Small intestine (tissue), 4 donors: ENCODE measurements around the gene HSD11B2. TPM values are rescaled to one million over a fixed set of nuclear protein-coding genes. Genes with fewer than 3 reads are reported as not detected.

Experiments used
- polyA plus RNA-seq, 4 donors: library from polyadenylated mRNA; stranded (reverse) in 3 of 4; unstranded in 1 of 4; fragments of 200-250 nt in 3 of 4; fragments of 120-200 nt in 1 of 4; gene quantifications; one replicate each; pipeline versions ENCODE4 v1.2.1 to v1.2.3, GENCODE V29; 2013
- donor health status: healthy with polysubstance abuse.
- donor health status: Bipolar disorder and iron deficiency.
- donor health status: healthy.

HSD11B2 gene
- polyA plus RNA-seq, 4 donors: 9.7 to 166 (median 111) TPM

Other genes with a start within 250 kb of the HSD11B2 start
- 10 to 100 TPM; 15.7 to 19.0 (median 18.2) TPM for gene MATCAP1, start 247.2 kb upstream of the HSD11B2 start, polyA plus RNA-seq
- gene EXOC3L1, start 241.0 kb upstream of the HSD11B2 start, polyA plus RNA-seq: 1 to 10 TPM; 1.6 to 7.9 (median 6.0) TPM
- 10 to 100 TPM; 48.6 to 63.7 (median 58.3) TPM for gene E2F4, start 239.0 kb upstream of the HSD11B2 start, polyA plus RNA-seq
- gene ELMO3, start 232.0 kb upstream of the HSD11B2 start, polyA plus RNA-seq: 100 to 1,000 TPM in 1 of 4 donors, 10 to 100 TPM in 3; 36.3 to 101 (median 67.4) TPM
- 100 to 1,000 TPM in 2 of 4 donors, 10 to 100 TPM in 2; 63.0 to 153 (median 102) TPM for gene TMEM208, start 204.0 kb upstream of the HSD11B2 start, polyA plus RNA-seq
- gene FHOD1, start 183.6 kb upstream of the HSD11B2 start, polyA plus RNA-seq: 10 to 100 TPM; 12.4 to 19.7 (median 15.8) TPM
- under 1 TPM in 3 of 4 donors, not detected in 1; 0.39 to 0.78 (median 0.54) TPM for gene SLC9A5, start 182.1 kb upstream of the HSD11B2 start, polyA plus RNA-seq
- gene PLEKHG4, start 151.6 kb upstream of the HSD11B2 start, polyA plus RNA-seq: 1 to 10 TPM; 1.6 to 7.9 (median 4.9) TPM
- gene KCTD19, start 104.4 kb upstream of the HSD11B2 start, polyA plus RNA-seq: under 1 TPM in 2 of 4 donors, not detected in 2; 0.01 to 0.19 TPM
- gene LRRC36, start 104.3 kb upstream of the HSD11B2 start, polyA plus RNA-seq: 1 to 10 TPM in 1 of 4 donors, under 1 TPM in 1, not detected in 2; 0.87 to 1.9 TPM
- 10 to 100 TPM; 10.3 to 34.8 (median 22.2) TPM for gene TPPP3, start 37.6 kb upstream of the HSD11B2 start, polyA plus RNA-seq
- gene ZDHHC1, start 14.6 kb upstream of the HSD11B2 start, polyA plus RNA-seq: 1 to 10 TPM in 3 of 4 donors, not detected in 1; 1.9 to 5.3 (median 5.2) TPM
- gene ATP6V0D1, start 50.0 kb downstream of the HSD11B2 start, polyA plus RNA-seq: 100 to 1,000 TPM in 3 of 4 donors, 10 to 100 TPM in 1; 98.8 to 158 (median 137) TPM
- gene AGRP, start 52.4 kb downstream of the HSD11B2 start, polyA plus RNA-seq: under 1 TPM in 1 of 4 donors, not detected in 3; 0.10 TPM
- gene RIPOR1, start 97.7 kb downstream of the HSD11B2 start, polyA plus RNA-seq: 10 to 100 TPM in 3 of 4 donors, 1 to 10 TPM in 1; 2.9 to 19.1 (median 10.9) TPM
- 10 to 100 TPM; 23.5 to 45.0 (median 24.2) TPM for gene CTCF, start 131.4 kb downstream of the HSD11B2 start, polyA plus RNA-seq
- 1 to 10 TPM; 1.5 to 7.6 (median 3.0) TPM for gene CARMIL2, start 214.0 kb downstream of the HSD11B2 start, polyA plus RNA-seq
- 10 to 100 TPM in 3 of 4 donors, 1 to 10 TPM in 1; 7.2 to 31.4 (median 13.7) TPM for gene ACD, start 229.1 kb downstream of the HSD11B2 start, polyA plus RNA-seq
- gene PARD6A, start 229.8 kb downstream of the HSD11B2 start, polyA plus RNA-seq: 1 to 10 TPM; 1.0 to 6.8 (median 2.7) TPM
- 10 to 100 TPM in 3 of 4 donors, 1 to 10 TPM in 1; 4.1 to 13.2 (median 12.2) TPM for gene ENKD1, start 235.6 kb downstream of the HSD11B2 start, polyA plus RNA-seq
- gene C16orf86, start 235.7 kb downstream of the HSD11B2 start, polyA plus RNA-seq: 1 to 10 TPM in 3 of 4 donors, not detected in 1; 1.2 to 3.2 (median 1.9) TPM